Motor neuron (in vitro differentiated cells): ENCODE measurements around the gene EPHA6. TPM values are rescaled to one million over a fixed set of nuclear protein-coding genes. Genes with fewer than 3 reads are reported as not detected.
A peak's percentile ranks its signal among the peaks of the same experiment; 100 is the strongest.

Experiments used
- ATAC-seq, 8 experiments: fragments of 200-7000 bp; cut with Tn5 transposase; replicated peaks in 6 of 8; 2 replicates each; pipeline ENCODE4 v1.8.0; 2021; ENCODE audit warnings: mild to moderate bottlenecking in 8 of 8, moderate library complexity in 8 of 8
- H3K27ac ChIP-seq, 2 donors: fragments of 250-450 bp; sonication (Bioruptor Pico); 2 replicates each; pipeline ENCODE4 v1.9.0; 2021; ENCODE audit warnings: antibody characterized with exemption in 2 of 2, mild to moderate bottlenecking in 2 of 2, moderate library complexity in 1 of 2
- H3K4me1 ChIP-seq, 2 donors: fragments of 250-450 bp; sonication (Bioruptor Pico); replicated peaks in 1 of 2; 2 replicates each; pipeline ENCODE4 v1.6.1; 2021; ENCODE audit warnings: antibody characterized with exemption in 2 of 2, mild to moderate bottlenecking in 2 of 2, moderate library complexity in 1 of 2
- H3K4me3 ChIP-seq, 5 donors: fragments of 250-450 bp; sonication (Bioruptor Pico); 2 replicates each; pipeline ENCODE4 v1.9.0; 2021; ENCODE audit warnings: antibody characterized with exemption in 5 of 5, mild to moderate bottlenecking in 5 of 5, moderate library complexity in 4 of 5
- WGBS, 10 experiments: fragments of 450-650 bp; shearing (Covaris generic); methylation state at CpG; one replicate each; pipeline ENCODE4 v1.0.0; 2022; 5-methylcytosine and 5-hydroxymethylcytosine counted together
- in situ Hi-C, 9 experiments: fragments of 400-800 bp; cut with MboI; loops; one replicate each; pipeline ENCODE4 v1.15.0; 2021; ENCODE audit warnings: low sequenced_read_pairs in 9 of 9, low pct_unique_long_range_greater_than_20kb in 2 of 9; ENCODE audit not compliant: unreplicated experiment in 9 of 9
- total RNA-seq, 8 experiments: library from RNA; unstranded; fragments of 300-600 nt; gene quantifications; 2 replicates each; pipeline versions ENCODE4 v1.2.3 to v1.2.4, GENCODE V29; 2022

The EPHA6 gene
- 10 to 100 TPM in 1 of 8 experiments, 1 to 10 TPM in 4, under 1 TPM in 3; 0.31 to 11.2 (median 5.6) TPM for total RNA-seq

GRCh38 chr3:96813820-96814650 is at the start of gene EPHA6:
TSS of gene EPHA6 (plus strand) at chr3:96814594.
- 0 to 9% (median 0%) methylated on average over 1 to 17 of the region's 83 CpGs; no CpG with 5 or more reads in 5 of the 10 experiments for WGBS, 10 experiments
- peak; percentile 52 to 71 (median 64) for ATAC-seq
- in situ Hi-C loops = no loop called here
- peaks cover 0 to 3% of the 10 kb centered on the region in 2 donors for H3K4me1 ChIP-seq
- peak within 1 kb of the TSS; percentile 50 to 76 (median 55) for H3K4me3 ChIP-seq
- H3K27ac ChIP-seq = peak within 1 kb of the TSS in 1 of 2 donors; percentile 2

DNA sequence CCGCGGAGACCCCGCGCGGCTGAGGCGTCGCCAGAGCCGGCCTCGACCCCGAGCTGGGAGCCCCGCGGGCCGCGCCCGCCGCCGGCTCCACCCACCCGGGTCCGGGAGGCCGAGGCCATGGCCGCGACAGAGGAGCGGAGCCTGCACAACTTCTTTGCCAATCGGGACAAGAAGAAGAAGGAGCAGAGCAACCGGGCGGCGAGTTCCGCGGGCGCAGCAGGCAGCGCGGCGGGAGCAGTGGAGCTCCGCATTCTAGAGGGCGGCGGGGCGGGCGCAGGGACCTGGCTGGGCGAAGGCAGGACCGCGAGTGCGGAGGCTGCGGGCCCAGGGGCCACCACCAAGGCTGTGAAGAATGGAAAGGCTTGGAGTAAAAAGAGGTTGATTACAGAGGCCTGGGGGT is 37.6 kb upstream of the EPHA6 start:
- 40 to 97% (median 74%) methylated on average over 1 to 6 of the region's 43 CpGs; no CpG with 5 or more reads in 4 of the 10 experiments for WGBS, 10 experiments
- Histone ChIP-seq H3K4me1 (no peaks in the 10 kb centered on the region), H3K4me3 (no peak overlapping the region), H3K27ac (no peak overlapping the region)
- ATAC-seq = no peak
- in situ Hi-C loops = no loop called here

- H3K4me3 ChIP-seq = no peak overlapping the region
- in situ Hi-C loops = no loop called here
- H3K4me1 ChIP-seq = no peaks in the 10 kb centered on the region
- ATAC-seq = no peak
- 54 to 100% (median 80%) methylated on average over 1 to 6 of the region's 6 CpGs; no CpG with 5 or more reads in 3 of the 10 experiments for WGBS, 10 experiments
- H3K27ac ChIP-seq = no peak overlapping the region
Observed at GRCh38 chr3:96779810-96780209, 34.6 kb upstream of the EPHA6 start.

DNA sequence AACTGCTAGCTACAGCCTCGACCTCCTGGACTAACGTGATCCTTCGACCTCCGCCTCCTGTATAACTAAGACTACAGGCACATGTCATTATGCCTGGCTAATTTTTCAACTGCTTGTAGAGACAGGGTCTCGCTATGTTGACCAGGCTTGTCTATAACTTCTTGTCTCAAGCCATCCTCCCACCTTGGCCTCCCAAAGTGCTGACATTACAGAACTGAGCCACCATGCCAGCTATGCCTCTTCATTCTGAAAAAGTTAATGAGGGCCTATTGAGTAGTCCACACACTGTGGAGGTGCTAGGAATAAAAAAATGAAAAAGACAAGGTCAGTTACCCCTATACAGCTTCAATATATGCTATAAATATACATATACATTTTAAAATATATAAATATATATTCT is 18.3 kb upstream of the EPHA6 start:
- in situ Hi-C loops = no loop called here
- no peak for ATAC-seq
- H3K27ac ChIP-seq = no peak overlapping the region
- 0 to 100% (median 71%) methylated on average over 2 to 5 of the region's 5 CpGs; no CpG with 5 or more reads in 2 of the 10 experiments for WGBS, 10 experiments
- H3K4me1 ChIP-seq = no peaks in the 10 kb centered on the region
- no peak overlapping the region for H3K4me3 ChIP-seq

DNA sequence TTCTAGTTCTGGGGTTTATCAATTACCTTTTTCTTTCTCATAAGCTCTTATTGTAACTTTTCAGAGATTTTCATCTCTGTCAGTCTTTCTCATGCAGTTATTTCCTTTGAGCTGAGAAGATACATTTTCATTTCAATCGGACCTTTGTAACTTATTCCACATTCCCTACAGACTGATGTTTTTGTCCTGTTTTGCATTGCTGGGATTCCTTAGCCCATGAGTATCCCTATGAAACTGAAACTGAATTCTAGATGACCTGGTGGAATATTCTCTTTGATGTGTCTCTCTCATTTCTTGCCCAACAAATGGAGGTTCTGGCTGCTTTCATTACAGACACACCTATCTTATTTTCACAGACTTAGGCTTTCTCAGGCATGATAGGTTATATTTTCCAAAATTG is 10.5 kb upstream of the EPHA6 start:
- Histone ChIP-seq H3K27ac (no peak overlapping the region), H3K4me3 (no peak overlapping the region), H3K4me1 (no peaks in the 10 kb centered on the region)
- WGBS, 10 experiments = 40 to 100% (median 64%) methylated on average over 1 of the region's 1 CpG
- ATAC-seq = no peak
- in situ Hi-C loops = no loop called here

- Histone ChIP-seq H3K4me1 (no peaks in the 10 kb centered on the region), H3K27ac (no peak overlapping the region), H3K4me3 (no peak overlapping the region)
- in situ Hi-C loops = no loop called here
- ATAC-seq = no peak
- 0 to 100% (median 73%) methylated on average over 1 of the region's 1 CpG; no CpG with 5 or more reads in 2 of the 10 experiments for WGBS, 10 experiments
Observed at GRCh38 chr3:96806341-96806740, 8.1 kb upstream of the EPHA6 start.

- 0 to 5% (median 0%) methylated on average over 2 to 12 of the region's 79 CpGs; no CpG with 5 or more reads in 3 of the 10 experiments for WGBS, 10 experiments
- H3K27ac ChIP-seq = peak overlapping the region in 1 of 2 donors; percentile 2
- peak overlapping the region; percentile 50 to 76 (median 55) for H3K4me3 ChIP-seq
- H3K4me1 ChIP-seq = peaks cover 0 to 3% of the 10 kb centered on the region in 2 donors
- in situ Hi-C loops = no loop called here
- ATAC-seq = peak; percentile 76 to 88 (median 80)
Observed at GRCh38 chr3:96813134-96813819, 1.1 kb upstream of the EPHA6 start.

DNA sequence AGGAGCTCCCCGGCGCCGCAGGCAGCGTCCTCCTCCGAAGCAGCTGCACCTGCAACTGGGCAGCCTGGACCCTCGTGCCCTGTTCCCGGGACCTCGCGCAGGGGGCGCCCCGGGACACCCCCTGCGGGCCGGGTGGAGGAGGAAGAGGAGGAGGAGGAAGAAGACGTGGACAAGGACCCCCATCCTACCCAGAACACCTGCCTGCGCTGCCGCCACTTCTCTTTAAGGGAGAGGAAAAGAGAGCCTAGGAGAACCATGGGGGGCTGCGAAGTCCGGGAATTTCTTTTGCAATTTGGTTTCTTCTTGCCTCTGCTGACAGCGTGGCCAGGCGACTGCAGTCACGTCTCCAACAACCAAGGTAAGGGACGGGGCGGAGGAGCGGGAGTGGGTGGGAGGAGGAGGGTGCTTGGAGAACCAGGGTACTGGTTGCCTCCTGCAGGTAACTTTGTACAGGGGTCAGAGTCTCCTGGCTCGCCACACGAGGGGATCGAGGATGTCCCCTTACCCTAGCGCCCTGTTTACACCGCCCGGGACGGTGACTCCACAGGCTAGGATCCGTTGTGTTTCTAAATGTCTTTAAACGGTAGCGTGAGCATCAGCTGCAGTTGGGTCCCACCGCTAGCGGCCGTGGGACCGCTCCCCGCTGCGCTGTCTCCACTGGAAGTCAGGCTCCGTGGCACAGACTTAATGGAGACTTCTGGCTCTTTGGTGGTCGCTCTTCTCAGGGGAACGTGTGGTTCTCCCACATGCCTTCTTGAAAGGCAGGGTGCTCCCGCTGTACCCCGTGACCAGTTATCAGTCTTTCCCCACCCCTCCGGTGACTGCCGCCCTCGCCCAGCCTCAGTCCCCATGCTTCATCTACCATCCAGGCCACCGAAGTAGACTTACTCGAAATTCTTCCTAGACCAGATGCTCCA is 515 bp downstream of the EPHA6 start:
- WGBS, 10 experiments = 0 to 35% (median 0%) methylated on average over 5 to 11 of the region's 50 CpGs; no CpG with 5 or more reads in 7 of the 10 experiments
- Histone ChIP-seq H3K4me3 (peak overlapping the region; percentile 50 to 76 (median 55)), H3K4me1 (peaks cover 0 to 3% of the 10 kb centered on the region in 2 donors), H3K27ac (no peak overlapping the region)
- in situ Hi-C loops = no loop called here
- ATAC-seq = peak in 5 of 8 experiments; percentile 1 to 4 (median 3)

- Histone ChIP-seq H3K4me1 (no peaks in the 10 kb centered on the region), H3K4me3 (no peak overlapping the region), H3K27ac (no peak overlapping the region)
- WGBS, 10 experiments = 0 to 81% (median 60%) methylated on average over 1 to 2 of the region's 2 CpGs; no CpG with 5 or more reads in 1 of the 10 experiments
- in situ Hi-C loops = no loop called here
- ATAC-seq = peak in 1 of 8 experiments; percentile 38
Observed at GRCh38 chr3:96831175-96831574, 16.8 kb downstream of the EPHA6 start.

GRCh38 chr3:96833301-96833700 is 18.9 kb downstream of the EPHA6 start:
- peak in 1 of 8 experiments; percentile 60 for ATAC-seq
- in situ Hi-C loops = no loop called here
- no peaks in the 10 kb centered on the region for H3K4me1 ChIP-seq
- no peak overlapping the region for H3K27ac ChIP-seq
- no peak overlapping the region for H3K4me3 ChIP-seq

DNA sequence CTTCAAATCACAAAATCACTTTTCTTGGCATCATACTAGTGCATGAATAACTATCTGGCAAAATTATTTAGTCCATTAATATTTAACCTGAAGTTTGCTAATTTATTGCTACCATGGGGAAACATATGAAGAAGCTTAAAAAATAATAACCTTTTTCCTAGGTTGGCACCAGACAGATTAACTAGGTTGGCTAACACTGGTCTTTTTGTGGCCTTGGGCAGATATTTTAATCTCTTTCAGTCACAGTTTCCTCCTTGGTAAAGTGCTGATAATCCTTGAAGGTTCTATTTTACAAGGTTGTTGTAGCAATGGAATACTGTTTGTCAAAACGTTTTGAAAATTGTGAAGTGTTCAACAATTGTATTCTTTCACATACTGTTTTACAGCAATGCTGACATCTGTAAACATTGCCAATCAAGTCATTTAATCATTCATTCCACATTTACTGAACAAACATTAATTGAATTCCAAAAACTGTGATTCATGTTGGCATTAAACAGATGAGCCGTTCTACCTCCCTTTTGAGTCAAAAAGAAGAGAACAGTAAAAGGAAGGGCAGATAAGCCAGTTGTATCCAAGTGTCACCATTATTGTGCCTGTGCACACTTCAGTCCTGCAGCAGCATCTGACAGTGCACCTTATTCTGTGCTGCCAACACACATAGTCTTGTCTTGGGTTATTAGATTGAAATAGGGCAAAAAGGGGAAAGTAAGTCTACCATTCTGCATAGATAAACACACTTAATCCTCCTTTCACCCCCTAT is 21.9 kb downstream of the EPHA6 start:
- in situ Hi-C loops = no loop called here
- no peak for ATAC-seq
- Histone ChIP-seq H3K4me1 (no peaks in the 10 kb centered on the region), H3K27ac (no peak overlapping the region), H3K4me3 (no peak overlapping the region)
- WGBS, 10 experiments = 0 to 75% (median 41%) methylated on average over 1 to 2 of the region's 2 CpGs; no CpG with 5 or more reads in 1 of the 10 experiments
